HepG2 (cell line): ENCODE measurements around the gene PPP3CB.

Experiments
- TF ChIP-seq, protein P1 (sequence below): IDR thresholded peaks from 2 replicates; pipeline ENCODE4 v1.6.1; 2016; ENCODE audit warnings: missing compliant biosample characterization, missing genetic modification reagents, borderline replicate concordance
- TF ChIP-seq, protein P2 (sequence below): sonication (generic); formaldehyde crosslinking; IDR thresholded peaks from 2 replicates; pipeline ENCODE4 v1.4.0; 2020; ENCODE audit warnings: missing genetic modification reagents

DNA sequence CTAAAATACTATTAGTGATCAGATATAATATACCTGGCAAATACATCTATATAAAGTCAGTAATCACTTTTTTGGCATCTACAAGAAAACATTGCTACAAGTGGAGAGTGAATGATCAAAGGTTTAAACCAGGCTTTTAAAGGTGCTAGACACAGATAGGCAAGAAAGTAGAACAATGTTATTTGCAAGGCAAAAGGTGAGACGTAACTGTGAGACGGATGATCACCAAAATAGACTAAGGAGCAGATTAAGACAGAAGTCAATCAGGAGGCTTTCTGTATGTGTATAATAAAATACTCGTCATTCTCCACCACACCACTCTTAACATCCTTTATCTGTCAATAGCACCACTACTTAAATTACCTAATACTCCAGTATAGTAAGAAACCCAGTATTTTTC, 90.3 kb downstream of the PPP3CB start:
- TF ChIP-seq, protein P1, sequence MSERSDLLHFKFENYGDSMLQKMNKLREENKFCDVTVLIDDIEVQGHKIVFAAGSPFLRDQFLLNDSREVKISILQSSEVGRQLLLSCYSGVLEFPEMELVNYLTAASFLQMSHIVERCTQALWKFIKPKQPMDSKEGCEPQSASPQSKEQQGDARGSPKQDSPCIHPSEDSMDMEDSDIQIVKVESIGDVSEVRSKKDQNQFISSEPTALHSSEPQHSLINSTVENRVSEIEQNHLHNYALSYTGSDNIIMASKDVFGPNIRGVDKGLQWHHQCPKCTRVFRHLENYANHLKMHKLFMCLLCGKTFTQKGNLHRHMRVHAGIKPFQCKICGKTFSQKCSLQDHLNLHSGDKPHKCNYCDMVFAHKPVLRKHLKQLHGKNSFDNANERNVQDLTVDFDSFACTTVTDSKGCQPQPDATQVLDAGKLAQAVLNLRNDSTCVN (CRISPR knock-in tag) = no peak
- TF ChIP-seq, protein P2, sequence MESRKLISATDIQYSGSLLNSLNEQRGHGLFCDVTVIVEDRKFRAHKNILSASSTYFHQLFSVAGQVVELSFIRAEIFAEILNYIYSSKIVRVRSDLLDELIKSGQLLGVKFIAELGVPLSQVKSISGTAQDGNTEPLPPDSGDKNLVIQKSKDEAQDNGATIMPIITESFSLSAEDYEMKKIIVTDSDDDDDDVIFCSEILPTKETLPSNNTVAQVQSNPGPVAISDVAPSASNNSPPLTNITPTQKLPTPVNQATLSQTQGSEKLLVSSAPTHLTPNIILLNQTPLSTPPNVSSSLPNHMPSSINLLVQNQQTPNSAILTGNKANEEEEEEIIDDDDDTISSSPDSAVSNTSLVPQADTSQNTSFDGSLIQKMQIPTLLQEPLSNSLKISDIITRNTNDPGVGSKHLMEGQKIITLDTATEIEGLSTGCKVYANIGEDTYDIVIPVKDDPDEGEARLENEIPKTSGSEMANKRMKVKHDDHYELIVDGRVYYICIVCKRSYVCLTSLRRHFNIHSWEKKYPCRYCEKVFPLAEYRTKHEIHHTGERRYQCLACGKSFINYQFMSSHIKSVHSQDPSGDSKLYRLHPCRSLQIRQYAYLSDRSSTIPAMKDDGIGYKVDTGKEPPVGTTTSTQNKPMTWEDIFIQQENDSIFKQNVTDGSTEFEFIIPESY (CRISPR knock-in tag) = no peak
